Neuronal stem cell (in vitro differentiated cells): ENCODE data around the gene HBA1.
A peak's percentile ranks its signal among the peaks of the same experiment; 100 is the strongest.
"Not testable (repeated sequence)": the region's sequence is repeated elsewhere in the genome, so short reads cannot be mapped to it uniquely, and the experiment has no call there.

Experiments
- DNase-seq: peaks from one replicate; pipeline ENCODE4 v3.0.0-alpha.2; 2013; ENCODE audit warnings: low spot score
- H2AFZ ChIP-seq: one replicate; pipeline ENCODE4 v1.6.1; 2013; ENCODE audit warnings: mild to moderate bottlenecking, low read length, inconsistent platforms
- H2AK5ac ChIP-seq: 2 replicates; pipeline ENCODE4 v1.6.1; 2013; ENCODE audit warnings: low read depth, mild to moderate bottlenecking, inconsistent platforms, low read length, moderate library complexity, mixed read lengths
- H2BK120ac ChIP-seq: 2 replicates; pipeline ENCODE4 v1.6.1; 2013; ENCODE audit warnings: low read depth, mild to moderate bottlenecking, inconsistent platforms, low read length, moderate library complexity, mixed read lengths
- H2BK12ac ChIP-seq: one replicate; pipeline ENCODE4 v1.6.1; 2013; ENCODE audit warnings: low read length, inconsistent platforms
- H2BK15ac ChIP-seq: 2 replicates; pipeline ENCODE4 v1.6.1; 2013; ENCODE audit warnings: mild to moderate bottlenecking, low read length, inconsistent platforms, mixed read lengths
- H2BK5ac ChIP-seq: one replicate; pipeline ENCODE4 v1.6.1; 2013; ENCODE audit warnings: inconsistent platforms, mild to moderate bottlenecking, low read length, moderate library complexity
- H3K14ac ChIP-seq: one replicate; pipeline ENCODE4 v1.6.1; 2013; ENCODE audit warnings: low read length, inconsistent platforms
- H3K18ac ChIP-seq: 2 replicates; pipeline ENCODE4 v1.6.1; 2013; ENCODE audit warnings: low read length, inconsistent platforms
- H3K23ac ChIP-seq: 2 replicates; pipeline ENCODE4 v1.6.1; 2013; ENCODE audit warnings: low read depth, mild to moderate bottlenecking, mixed read lengths, low read length, inconsistent platforms; ENCODE audit not compliant: poor library complexity
- H3K27ac ChIP-seq: replicated peaks from 3 replicates; pipeline ENCODE4 v1.5.1; 2013; ENCODE audit warnings: low read length, inconsistent platforms
- H3K27me3 ChIP-seq, 3 experiments: 2 replicates each; pipeline ENCODE4 v1.6.1; 2013; ENCODE audit warnings: low read length in 3 of 3, mild to moderate bottlenecking in 2 of 3, inconsistent platforms in 1 of 3, low read depth in 1 of 3, mixed read lengths in 1 of 3, moderate library complexity in 1 of 3; ENCODE audit not compliant: control insufficient read depth in 3 of 3, insufficient read depth in 3 of 3
- H3K36me3 ChIP-seq, 2 donors: replicated peaks in 1 of 2; 2 replicates each; pipeline ENCODE4 v1.6.1; 2013; ENCODE audit warnings: low read length in 2 of 2; ENCODE audit not compliant: control insufficient read depth in 2 of 2, insufficient read depth in 2 of 2
- H3K4ac ChIP-seq: 2 replicates; pipeline ENCODE4 v1.6.1; 2013; ENCODE audit warnings: inconsistent platforms, mild to moderate bottlenecking, low read length, moderate library complexity
- H3K4me1 ChIP-seq, 2 donors: 1 replicate in 1 of 2; 2 replicates in 1 of 2; pipeline ENCODE4 v1.6.1; 2013; ENCODE audit warnings: low read length in 2 of 2, low read depth in 1 of 2; ENCODE audit not compliant: control insufficient read depth in 2 of 2, insufficient read depth in 1 of 2
- H3K4me2 ChIP-seq: one replicate; pipeline ENCODE4 v1.6.1; 2013; ENCODE audit warnings: mild to moderate bottlenecking, low read length, inconsistent platforms; ENCODE audit not compliant: insufficient read depth, poor library complexity, severe bottlenecking
- H3K4me3 ChIP-seq, 2 donors: 2 replicates each; pipeline ENCODE4 v1.5.1; 2013; ENCODE audit warnings: low read length in 2 of 2, mild to moderate bottlenecking in 2 of 2, inconsistent platforms in 1 of 2, moderate library complexity in 1 of 2
- H3K79me1 ChIP-seq: one replicate; pipeline ENCODE4 v1.6.1; 2013; ENCODE audit warnings: low read depth, mild to moderate bottlenecking, inconsistent platforms, low read length, moderate library complexity
- H3K9ac ChIP-seq: one replicate; pipeline ENCODE4 v1.6.1; 2013; ENCODE audit warnings: mild to moderate bottlenecking, low read depth, low read length, inconsistent platforms; ENCODE audit not compliant: poor library complexity
- H3K9me3 ChIP-seq, 2 donors: replicated peaks in 1 of 2; 2 replicates each; pipeline versions ENCODE3 to v1.6.1; 2013; ENCODE audit warnings: low read length in 2 of 2, mild to moderate bottlenecking in 2 of 2, inconsistent platforms in 1 of 2, low read depth in 1 of 2, mixed read lengths in 1 of 2, moderate library complexity in 1 of 2; ENCODE audit not compliant: control insufficient read depth in 2 of 2, insufficient read depth in 1 of 2
- H4K8ac ChIP-seq: one replicate; pipeline ENCODE4 v1.6.1; 2013; ENCODE audit warnings: low read depth, mild to moderate bottlenecking, inconsistent platforms, low read length, moderate library complexity
- H4K91ac ChIP-seq: one replicate; pipeline ENCODE4 v1.6.1; 2013; ENCODE audit warnings: low read length, low read depth, mild to moderate bottlenecking, inconsistent platforms; ENCODE audit not compliant: poor library complexity
- WGBS, 2 donors: extraction: QIAGEN DNeasy Blood & Tissue Kit; methylation state at CpG; one replicate each; pipeline ENCODE4 v1.1.7; 2013; ENCODE audit warnings: missing lambda C conversion rate in 2 of 2, mixed read lengths in 1 of 2; ENCODE audit not compliant: insufficient read length in 2 of 2, insufficient replicate concordance in 1 of 2; ENCODE audit errors: extremely low coverage in 2 of 2; 5-methylcytosine and 5-hydroxymethylcytosine counted together

Gene HBA1

DNA sequence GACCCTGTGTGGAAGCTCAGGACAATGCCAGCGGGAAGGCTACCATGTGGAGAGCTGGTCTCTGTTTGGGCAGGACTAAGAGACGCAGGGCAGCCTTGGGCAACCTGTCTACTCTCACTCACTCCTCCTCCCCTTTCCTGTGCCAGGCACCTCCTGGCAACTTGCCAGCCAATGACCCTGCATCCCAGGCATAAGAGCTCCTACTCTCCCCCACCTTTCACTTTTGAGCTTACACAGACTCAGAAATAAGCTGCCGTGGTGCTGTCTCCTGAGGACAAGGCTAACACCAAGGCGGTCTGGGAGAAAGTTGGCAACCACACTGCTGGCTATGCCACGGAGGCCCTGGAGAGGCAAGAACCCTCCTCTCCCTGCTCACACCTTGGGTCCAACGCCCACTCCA, 8.1 kb upstream of the HBA1 start:
- DNase-seq, result no peak
- Histone ChIP-seq H3K14ac (no peak overlapping the region), H3K4me3 (no peak overlapping the region), H3K27ac (no peak overlapping the region), H2BK15ac (no peak overlapping the region), H2AFZ (no peak overlapping the region), H2BK12ac (no peak overlapping the region), H3K9me3 (no peaks in the 10 kb centered on the region), H3K4me2 (no peak overlapping the region), H4K8ac (no peak overlapping the region), H3K18ac (no peak overlapping the region), H3K27me3 (peaks cover 32 to 71% (median 68%) of the 10 kb centered on the region in 3 experiments), H2BK5ac (peak overlapping the region; percentile 24), H2BK120ac (no peak overlapping the region), H3K9ac (no peak overlapping the region), H3K4me1 (peaks cover 0 to 13% of the 10 kb centered on the region in 2 donors), H3K36me3 (no peaks in the 10 kb centered on the region), H3K4ac (no peak overlapping the region), H4K91ac (no peak overlapping the region), H3K79me1 (no peaks in the 10 kb centered on the region), H2AK5ac (no peak overlapping the region), H3K23ac (peak overlapping the region; percentile 43)
- no CpG with 5 or more reads among the region's 6 CpGs for WGBS, 2 donors

DNA sequence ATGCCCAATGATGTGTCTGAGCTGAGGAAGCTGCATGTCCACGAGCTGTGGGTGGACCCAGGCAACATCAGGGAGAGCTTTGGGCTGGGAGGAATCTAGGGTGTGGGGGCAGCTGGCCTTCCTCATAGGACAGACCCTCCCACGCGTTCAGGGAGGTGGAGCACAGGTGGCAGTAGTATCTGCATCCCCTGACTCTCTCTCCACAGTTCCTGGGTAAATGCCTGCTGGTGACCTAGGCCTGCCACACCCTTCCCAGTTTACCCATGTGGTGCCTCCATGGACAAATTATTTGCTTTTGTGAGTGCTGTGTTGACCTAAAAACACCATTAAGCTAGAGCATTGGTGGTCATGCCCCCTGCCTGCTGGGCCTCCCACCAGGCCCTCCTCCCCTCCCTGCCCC, 7.5 kb upstream of the HBA1 start:
- H2AK5ac ChIP-seq, result no peak overlapping the region
- H3K4ac ChIP-seq, result peak overlapping the region; percentile 53
- H3K27me3 ChIP-seq, result peaks cover 32 to 74% (median 68%) of the 10 kb centered on the region in 3 experiments
- no peaks in the 10 kb centered on the region for H3K9me3 ChIP-seq
- no peak overlapping the region for H2BK120ac ChIP-seq
- H3K36me3 ChIP-seq, result no peaks in the 10 kb centered on the region
- no peak overlapping the region for H2AFZ ChIP-seq
- no peaks in the 10 kb centered on the region for H3K79me1 ChIP-seq
- H3K4me3 ChIP-seq, result no peak overlapping the region
- H4K8ac ChIP-seq, result no peak overlapping the region
- H2BK15ac ChIP-seq, result no peak overlapping the region
- no peak overlapping the region for H4K91ac ChIP-seq
- H3K23ac ChIP-seq, result peak overlapping the region; percentile 43
- peaks cover 0 to 13% of the 10 kb centered on the region in 2 donors for H3K4me1 ChIP-seq
- no CpG with 5 or more reads among the region's 3 CpGs for WGBS, 2 donors
- H3K4me2 ChIP-seq, result no peak overlapping the region
- no peak overlapping the region for H3K27ac ChIP-seq
- DNase-seq, result no peak
- H3K9ac ChIP-seq, result no peak overlapping the region
- peak overlapping the region; percentile 71 for H3K14ac ChIP-seq
- no peak overlapping the region for H2BK5ac ChIP-seq
- no peak overlapping the region for H2BK12ac ChIP-seq
- H3K18ac ChIP-seq, result no peak overlapping the region

DNA sequence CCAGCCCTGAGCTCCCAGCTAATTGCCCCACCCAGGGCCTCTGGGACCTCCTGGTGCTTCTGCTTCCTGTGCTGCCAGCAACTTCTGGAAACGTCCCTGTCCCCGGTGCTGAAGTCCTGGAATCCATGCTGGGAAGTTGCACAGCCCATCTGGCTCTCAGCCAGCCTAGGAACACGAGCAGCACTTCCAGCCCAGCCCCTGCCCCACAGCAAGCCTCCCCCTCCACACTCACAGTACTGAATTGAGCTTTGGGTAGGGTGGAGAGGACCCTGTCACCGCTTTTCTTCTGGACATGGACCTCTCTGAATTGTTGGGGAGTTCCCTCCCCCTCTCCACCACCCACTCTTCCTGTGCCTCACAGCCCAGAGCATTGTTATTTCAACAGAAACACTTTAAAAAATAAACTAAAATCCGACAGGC, 6.4 kb upstream of the HBA1 start:
- no CpG with 5 or more reads among the region's 5 CpGs for WGBS, 2 donors
- H2BK15ac ChIP-seq, H3K4ac ChIP-seq, H4K91ac ChIP-seq, H2AK5ac ChIP-seq, H3K4me3 ChIP-seq, H3K27ac ChIP-seq, DNase-seq, H3K14ac ChIP-seq, H3K18ac ChIP-seq, H3K4me2 ChIP-seq, H3K23ac ChIP-seq, H2BK120ac ChIP-seq, H3K36me3 ChIP-seq, H3K79me1 ChIP-seq, H4K8ac ChIP-seq, H2BK5ac ChIP-seq, H2AFZ ChIP-seq, H3K9me3 ChIP-seq, H2BK12ac ChIP-seq, H3K9ac ChIP-seq: not testable (repeated sequence)
- peaks cover 0 to 11% of the 10 kb centered on the region in 2 donors for H3K4me1 ChIP-seq
- H3K27me3 ChIP-seq, result peaks cover 37 to 81% (median 74%) of the 10 kb centered on the region in 3 experiments

DNA sequence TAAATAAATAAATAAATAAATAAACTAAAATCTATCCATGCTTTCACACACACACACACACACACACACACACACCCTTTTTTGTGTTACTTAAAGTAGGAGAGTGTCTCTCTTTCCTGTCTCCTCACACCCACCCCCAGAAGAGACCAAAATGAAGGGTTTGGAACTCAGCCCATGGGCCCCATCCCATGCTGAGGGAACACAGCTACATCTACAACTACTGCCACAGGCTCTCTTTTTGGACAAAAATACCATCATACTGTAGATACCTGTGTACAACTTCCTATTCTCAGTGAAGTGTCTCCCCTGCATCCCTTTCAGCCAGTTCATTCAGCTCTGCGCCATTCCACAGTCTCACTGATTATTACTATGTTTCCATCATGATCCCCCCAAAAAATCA, 5.7 kb upstream of the HBA1 start:
- Histone ChIP-seq H3K4ac (no peak overlapping the region), H3K27ac (no peak overlapping the region), H4K8ac (no peak overlapping the region), H2BK12ac (no peak overlapping the region), H3K18ac (no peak overlapping the region), H3K9ac (no peak overlapping the region), H3K4me2 (no peak overlapping the region), H3K27me3 (peaks cover 36 to 80% (median 73%) of the 10 kb centered on the region in 3 experiments), H3K23ac (no peak overlapping the region), H3K4me1 (peaks cover 0 to 7% of the 10 kb centered on the region in 2 donors), H4K91ac (no peak overlapping the region), H3K36me3 (no peaks in the 10 kb centered on the region), H2AK5ac (no peak overlapping the region), H3K79me1 (no peaks in the 10 kb centered on the region), H2BK120ac (no peak overlapping the region), H3K14ac (no peak overlapping the region), H3K9me3 (peaks cover 0 to 4% of the 10 kb centered on the region in 2 donors), H2AFZ (no peak overlapping the region), H3K4me3 (no peak overlapping the region), H2BK15ac (no peak overlapping the region), H2BK5ac (no peak overlapping the region)
- no peak for DNase-seq
- no CpG with 5 or more reads among the region's 1 CpG for WGBS, 2 donors
